B cell (primary cell): ENCODE data around the gene ACER1.

ENCODE experiments used
- CTCF ChIP-seq: fragments of 200-600 bp; IDR thresholded peaks from one replicate; pipeline ENCODE4 v1.8.0; 2022; ENCODE audit warnings: antibody characterized with exemption, mild to moderate bottlenecking
- EZH2 ChIP-seq: IDR thresholded peaks from 2 replicates; pipeline ENCODE4 v1.6.1; 2012; ENCODE audit warnings: borderline replicate concordance, low read depth, mild to moderate bottlenecking, moderate library complexity, low read length; ENCODE audit not compliant: insufficient read depth, poor library complexity, severe bottlenecking

- TF ChIP-seq CTCF (no peak), EZH2 (no peak)
Measured at GRCh38 chr19:6260376-6260775, 73.0 kb downstream of the ACER1 start.
